ENCODE measurements around the gene DACT3. TPM values are rescaled to one million over a fixed set of nuclear protein-coding genes. Genes with fewer than 3 reads are reported as not detected.
A peak's percentile ranks its signal among the peaks of the same experiment; 100 is the strongest.

Gene DACT3
- total and polyA plus RNA-seq, 7 experiments from 2014 or later = 0.07 to 1.3 (median 0.19) TPM; not detected in 2

DNA sequence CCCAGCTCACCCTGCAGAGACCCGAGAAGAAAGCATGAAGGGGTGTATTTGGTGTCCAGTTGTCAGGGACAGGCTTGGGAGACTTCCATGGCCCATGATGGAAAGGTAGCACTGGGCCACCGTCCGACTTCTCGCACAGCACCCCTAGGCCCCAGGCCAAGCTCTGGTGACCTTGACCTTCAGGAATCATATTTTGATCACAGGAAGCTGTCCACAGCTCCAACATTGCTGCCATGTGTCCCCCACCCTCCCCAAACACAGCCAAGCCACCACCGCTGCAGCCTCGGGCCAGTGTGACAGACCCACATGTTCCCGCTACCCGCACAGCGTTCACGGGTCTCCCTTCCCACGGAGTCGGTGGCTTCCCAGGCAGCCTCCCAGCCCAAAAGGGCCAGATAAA is 35.3 kb downstream of the DACT3 start:
- ChIA-PET CTCF (no interaction called here), POLR2A (interaction anchor here (0.7 to 2.2 kb wide), 3 partner anchors 7 to 42 kb away, joined by 3 to 9 read pairs (median 5); no protein-coding TSS in a partner anchor)
- H3K4me1 Mint-ChIP-seq = peaks cover 32 to 55% (median 45%) of the 10 kb centered on the region in 7 donors
- no peak for ATAC-seq
- Histone ChIP-seq H3K4me1 (ENCODE audit: control insufficient read depth in 2 of 2, insufficient read depth in 2 of 2, low read length in 2 of 2) (peaks cover 0 to 42% of the 10 kb centered on the region in 2 donors), H3K9me3 (ENCODE audit: control insufficient read depth in 2 of 3, low read length in 3 of 3) (no peaks in the 10 kb centered on the region), H3K4me3 (ENCODE audit: low read length) (no peak overlapping the region), H3K27me3 (ENCODE audit: control insufficient read depth in 2 of 2, insufficient read depth in 2 of 2, low read length in 2 of 2) (no peaks in the 10 kb centered on the region), H3K36me3 (ENCODE audit: control insufficient read depth in 2 of 3, insufficient read depth in 3 of 3, low read length in 3 of 3) (no peaks in the 10 kb centered on the region), H3K27ac (ENCODE audit: low read depth, low read length) (peak overlapping the region; percentile 57)
- DNase-seq = no peak
- H3K27ac Mint-ChIP-seq = peak overlapping the region in 4 of 9 donors; percentile 38 to 92 (median 90)
- peaks cover 0 to 23% (median 0%) of the 10 kb centered on the region in 5 donors for H3K36me3 Mint-ChIP-seq
- peak overlapping the region in 1 of 10 donors; percentile 83 for H3K4me3 Mint-ChIP-seq
- intact Hi-C loops (cut with micrococcal nuclease) = no loop called here
- peaks cover 0 to 6% (median 0%) of the 10 kb centered on the region in 5 donors for H3K27me3 Mint-ChIP-seq
- peaks cover 0 to 2% (median 0%) of the 10 kb centered on the region in 11 donors for H3K9me3 Mint-ChIP-seq

DNA sequence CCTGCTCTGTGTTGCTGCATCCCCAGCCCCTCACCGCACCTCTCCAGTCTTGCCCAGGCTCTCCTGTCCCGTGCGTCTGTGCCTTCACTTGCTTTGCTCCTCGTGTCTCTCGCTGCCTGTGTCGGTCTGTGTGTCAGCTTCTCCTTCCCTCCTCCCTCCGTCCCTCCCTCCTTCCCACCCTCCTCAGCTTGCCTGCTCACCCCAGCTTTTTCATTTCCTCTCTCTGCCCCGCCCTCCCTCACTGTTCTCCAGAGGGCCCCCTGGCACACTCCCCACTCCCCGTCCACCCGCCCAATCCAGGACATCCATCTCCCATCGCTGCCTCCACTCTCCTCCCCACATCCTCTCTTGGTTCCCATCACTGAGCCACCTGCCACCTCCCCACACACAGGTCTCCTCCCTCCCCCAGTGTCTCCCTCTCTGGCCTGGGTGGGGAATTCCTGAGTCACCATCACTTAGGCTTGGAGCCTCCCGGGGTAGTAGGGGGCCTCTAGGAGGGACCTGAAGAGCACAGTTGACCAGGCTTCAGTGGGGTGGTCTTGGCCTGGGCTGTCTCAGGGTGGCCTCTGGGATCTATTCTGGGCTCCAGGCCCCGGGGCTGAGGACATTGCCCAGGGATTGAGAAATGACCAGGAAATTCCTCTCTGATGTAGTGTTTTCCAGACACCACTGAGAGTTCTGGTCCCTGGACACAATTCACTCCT is 35.9 kb downstream of the DACT3 start, which contains the start of gene PTGIR:
TSS of gene PTGIR (minus strand) at position 132 of the 704 bp plus-strand sequence. CDS start 864 bp downstream, outside the sequence.
- ATAC-seq = peak; percentile 49
- Mint-ChIP-seq H3K9me3 (peaks cover 0 to 2% (median 0%) of the 10 kb centered on the region in 11 donors), H3K4me1 (peaks cover 32 to 61% (median 51%) of the 10 kb centered on the region in 7 donors), H3K27ac (peak within 1 kb of the TSS; percentile 56 to 95 (median 90)), H3K36me3 (peaks cover 0 to 23% (median 0%) of the 10 kb centered on the region in 5 donors), H3K4me3 (peak within 1 kb of the TSS; percentile 71 to 96 (median 83)), H3K27me3 (peaks cover 0 to 6% (median 0%) of the 10 kb centered on the region in 5 donors)
- H3K4me1 ChIP-seq (ENCODE audit: control insufficient read depth in 2 of 2, insufficient read depth in 2 of 2, low read length in 2 of 2) = peaks cover 0 to 48% of the 10 kb centered on the region in 2 donors
- no peaks in the 10 kb centered on the region for H3K36me3 ChIP-seq (ENCODE audit: control insufficient read depth in 2 of 3, insufficient read depth in 3 of 3, low read length in 3 of 3)
- POLR2A ChIA-PET = interaction anchor here (1.0 to 2.3 kb wide), 4 partner anchors 9 to 24 kb away, joined by 4 to 9 read pairs (median 6); partner anchors contain the start of gene CALM3
- H3K27ac ChIP-seq (ENCODE audit: low read depth, low read length) = peak within 1 kb of the TSS; percentile 57
- H3K9me3 ChIP-seq (ENCODE audit: control insufficient read depth in 2 of 3, low read length in 3 of 3) = no peaks in the 10 kb centered on the region
- intact Hi-C loops (cut with micrococcal nuclease) = no loop called here
- CTCF ChIA-PET = interaction anchor here (0.9 to 1.4 kb wide), 2 partner anchors 11 to 36 kb away, joined by 3 to 4 read pairs; partner anchors contain the start of gene DACT3
- H3K4me3 ChIP-seq (ENCODE audit: low read length) = peak within 1 kb of the TSS; percentile 35
- no peaks in the 10 kb centered on the region for H3K27me3 ChIP-seq (ENCODE audit: control insufficient read depth in 2 of 2, insufficient read depth in 2 of 2, low read length in 2 of 2)
- DNase-seq = peak in 1 of 9 donors; percentile 64

DNA sequence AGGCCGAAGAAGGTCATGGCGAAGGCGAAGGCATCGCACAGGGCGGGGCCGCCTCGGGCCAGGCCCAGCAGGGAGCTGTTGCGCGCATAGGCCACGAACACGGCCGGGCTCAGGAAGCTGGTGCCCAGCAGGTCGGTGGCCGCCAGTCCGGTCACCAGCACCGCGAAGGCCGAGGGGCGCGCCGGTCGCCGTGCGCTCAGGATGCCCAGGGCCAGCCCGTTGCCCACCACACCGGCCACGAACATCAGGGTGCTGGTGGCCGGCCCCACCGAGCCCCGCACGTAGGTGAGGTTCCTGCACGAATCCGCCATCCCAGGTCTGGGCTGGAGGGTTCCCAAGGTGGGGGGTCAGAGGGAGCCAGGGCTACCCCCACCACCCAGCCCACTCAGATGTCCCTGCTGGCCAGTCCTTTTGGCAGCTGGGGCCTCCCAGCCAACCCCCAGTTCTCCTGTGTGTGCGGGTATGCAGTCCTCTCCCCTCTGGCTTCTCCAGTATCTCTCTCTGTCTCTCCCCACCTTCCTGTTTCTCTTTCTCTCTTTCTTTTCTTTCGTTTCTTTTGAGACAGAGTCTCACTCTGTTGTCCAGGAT is 37.0 kb downstream of the DACT3 start:
- H3K27ac Mint-ChIP-seq = peak overlapping the region in 8 of 9 donors; percentile 56 to 95 (median 91)
- peaks cover 0 to 6% (median 0%) of the 10 kb centered on the region in 5 donors for H3K27me3 Mint-ChIP-seq
- Histone ChIP-seq H3K27ac (ENCODE audit: low read depth, low read length) (peak overlapping the region; percentile 57), H3K27me3 (ENCODE audit: control insufficient read depth in 2 of 2, insufficient read depth in 2 of 2, low read length in 2 of 2) (no peaks in the 10 kb centered on the region), H3K36me3 (ENCODE audit: control insufficient read depth in 2 of 3, insufficient read depth in 3 of 3, low read length in 3 of 3) (no peaks in the 10 kb centered on the region), H3K4me3 (ENCODE audit: low read length) (peak overlapping the region; percentile 19), H3K9me3 (ENCODE audit: control insufficient read depth in 2 of 3, low read length in 3 of 3) (no peaks in the 10 kb centered on the region), H3K4me1 (ENCODE audit: control insufficient read depth in 2 of 2, insufficient read depth in 2 of 2, low read length in 2 of 2) (peaks cover 0 to 58% of the 10 kb centered on the region in 2 donors)
- ChIA-PET CTCF (interaction anchor here (0.9 to 1.4 kb wide), 2 partner anchors 10 to 37 kb away, joined by 3 to 4 read pairs; partner anchors contain the start of gene DACT3), POLR2A (interaction anchor here (0.5 to 2.3 kb wide), 5 partner anchors 10 to 490 kb away, joined by 3 to 7 read pairs (median 4); partner anchors contain the start of genes CALM3 and ZC3H4)
- DNase-seq (no peak), ATAC-seq (no peak)
- H3K36me3 Mint-ChIP-seq = peaks cover 0 to 27% (median 0%) of the 10 kb centered on the region in 5 donors
- peaks cover 35 to 64% (median 56%) of the 10 kb centered on the region in 7 donors for H3K4me1 Mint-ChIP-seq
- intact Hi-C loops (cut with micrococcal nuclease) = no loop called here
- H3K9me3 Mint-ChIP-seq = peaks cover 0 to 2% (median 0%) of the 10 kb centered on the region in 11 donors
- peak overlapping the region; percentile 71 to 96 (median 83) for H3K4me3 Mint-ChIP-seq

DNA sequence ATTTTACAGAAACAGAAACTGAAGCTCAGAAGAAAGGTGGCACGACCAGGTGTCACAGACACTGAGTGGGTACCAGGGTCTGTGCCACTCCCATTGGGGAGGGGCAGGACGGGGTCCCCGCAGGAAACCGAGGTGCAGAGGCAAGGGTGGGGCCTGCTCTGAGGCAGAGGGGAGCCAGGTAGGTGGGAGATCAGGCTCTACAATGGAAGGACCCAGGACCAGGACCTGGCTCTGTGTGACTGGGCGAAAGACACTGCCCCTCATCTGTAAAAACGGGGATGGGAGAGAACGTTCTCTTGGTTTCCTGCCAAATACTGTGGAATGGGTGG is 38.9 kb downstream of the DACT3 start:
- Histone ChIP-seq H3K9me3 (ENCODE audit: control insufficient read depth in 2 of 3, low read length in 3 of 3) (no peaks in the 10 kb centered on the region), H3K4me1 (ENCODE audit: control insufficient read depth in 2 of 2, insufficient read depth in 2 of 2, low read length in 2 of 2) (peaks cover 0 to 73% of the 10 kb centered on the region in 2 donors), H3K36me3 (ENCODE audit: control insufficient read depth in 2 of 3, insufficient read depth in 3 of 3, low read length in 3 of 3) (no peaks in the 10 kb centered on the region), H3K4me3 (ENCODE audit: low read length) (no peak overlapping the region), H3K27me3 (ENCODE audit: control insufficient read depth in 2 of 2, insufficient read depth in 2 of 2, low read length in 2 of 2) (no peaks in the 10 kb centered on the region), H3K27ac (ENCODE audit: low read depth, low read length) (peak overlapping the region; percentile 32)
- DNase-seq (no peak), ATAC-seq (no peak)
- peak overlapping the region; percentile 57 to 97 (median 83) for H3K27ac Mint-ChIP-seq
- peak overlapping the region in 9 of 10 donors; percentile 46 to 94 (median 56) for H3K4me3 Mint-ChIP-seq
- CTCF ChIA-PET = interaction anchor here (1.1 to 2.6 kb wide), 4 partner anchors 9 to 39 kb away, joined by 5 to 8 read pairs (median 6); partner anchors contain the start of gene DACT3
- peaks cover 0 to 30% (median 0%) of the 10 kb centered on the region in 5 donors for H3K36me3 Mint-ChIP-seq
- peaks cover 37 to 70% (median 61%) of the 10 kb centered on the region in 7 donors for H3K4me1 Mint-ChIP-seq
- intact Hi-C loops (cut with micrococcal nuclease) = no loop called here
- peaks cover 0 to 6% (median 0%) of the 10 kb centered on the region in 5 donors for H3K27me3 Mint-ChIP-seq
- peaks cover 0 to 2% (median 0%) of the 10 kb centered on the region in 11 donors for H3K9me3 Mint-ChIP-seq
- POLR2A ChIA-PET = interaction anchor here (4.2 to 4.9 kb wide), 3 partner anchors 10 to 21 kb away, joined by 18 to 40 read pairs (median 24); partner anchors contain the start of gene CALM3

DNA sequence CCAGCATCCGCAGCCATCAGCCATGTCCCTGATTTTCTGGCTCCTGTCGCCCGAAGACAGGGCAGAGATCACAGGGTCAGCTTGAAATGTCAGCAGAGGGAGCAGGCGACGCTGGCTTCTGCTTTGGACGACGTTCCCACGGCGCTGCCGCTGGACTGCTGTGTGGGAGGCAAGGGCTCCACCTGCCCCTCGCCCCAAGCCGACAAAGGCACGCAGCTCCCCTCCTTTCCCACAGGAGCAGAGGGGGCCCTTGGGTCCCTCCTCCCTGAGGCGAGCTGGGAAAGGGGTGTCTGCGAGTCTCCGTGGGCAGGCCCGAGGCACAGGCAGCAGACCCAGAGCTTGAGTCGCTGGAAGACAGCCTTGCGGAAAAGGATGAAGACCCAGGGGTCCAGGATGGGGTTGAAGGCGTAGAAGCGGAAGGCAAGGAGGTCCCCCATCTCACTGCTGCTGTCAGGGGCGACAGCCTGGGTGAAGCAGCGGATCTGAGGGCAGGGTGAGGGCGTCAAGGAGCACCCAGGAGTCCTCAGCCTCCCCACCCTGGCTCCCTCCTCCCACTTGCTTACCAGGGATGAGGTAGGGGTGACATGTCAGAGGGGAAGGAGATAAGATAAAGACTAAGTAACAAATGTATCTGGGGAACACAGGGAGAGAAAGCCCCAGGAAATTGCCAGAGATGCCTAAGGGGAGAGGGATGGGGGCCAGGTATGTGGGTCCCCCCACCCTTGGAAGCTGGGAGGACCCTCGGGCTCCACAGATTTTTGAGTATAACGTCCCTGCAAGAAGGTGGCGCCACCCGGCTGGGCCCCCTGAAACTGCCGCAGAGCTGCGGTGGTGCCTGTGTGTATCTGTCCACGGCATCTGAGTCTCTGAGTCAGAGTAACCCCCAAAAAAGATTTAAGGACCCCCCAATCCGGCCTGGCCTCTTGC is 39.5 kb downstream of the DACT3 start:
- ATAC-seq = no peak
- ChIA-PET POLR2A (interaction anchor here (0.6 to 4.9 kb wide), 4 partner anchors 10 to 594 kb away, joined by 3 to 40 read pairs (median 21); partner anchors contain the start of gene CALM3), CTCF (interaction anchor here (0.6 to 2.6 kb wide), 5 partner anchors 9 to 40 kb away, joined by 4 to 9 read pairs (median 7); partner anchors contain the start of genes CALM3 and DACT3)
- H3K27ac ChIP-seq (ENCODE audit: low read depth, low read length) = peak overlapping the region; percentile 32
- peak in 1 of 9 donors; percentile 10 for DNase-seq
- peak overlapping the region in 9 of 10 donors; percentile 40 to 94 (median 56) for H3K4me3 Mint-ChIP-seq
- H3K27me3 ChIP-seq (ENCODE audit: control insufficient read depth in 2 of 2, insufficient read depth in 2 of 2, low read length in 2 of 2) = no peaks in the 10 kb centered on the region
- intact Hi-C loops (cut with micrococcal nuclease) = no loop called here
- H3K27me3 Mint-ChIP-seq = peaks cover 0 to 6% (median 0%) of the 10 kb centered on the region in 5 donors
- H3K4me1 Mint-ChIP-seq = peaks cover 43 to 72% (median 67%) of the 10 kb centered on the region in 7 donors
- H3K27ac Mint-ChIP-seq = peak overlapping the region; percentile 57 to 97 (median 72)
- peaks cover 0 to 34% (median 0%) of the 10 kb centered on the region in 5 donors for H3K36me3 Mint-ChIP-seq
- no peak overlapping the region for H3K4me3 ChIP-seq (ENCODE audit: low read length)
- peaks cover 0 to 2% (median 0%) of the 10 kb centered on the region in 11 donors for H3K9me3 Mint-ChIP-seq
- peaks cover 0 to 79% of the 10 kb centered on the region in 2 donors for H3K4me1 ChIP-seq (ENCODE audit: control insufficient read depth in 2 of 2, insufficient read depth in 2 of 2, low read length in 2 of 2)
- H3K9me3 ChIP-seq (ENCODE audit: control insufficient read depth in 2 of 3, low read length in 3 of 3) = no peaks in the 10 kb centered on the region
- H3K36me3 ChIP-seq (ENCODE audit: control insufficient read depth in 2 of 3, insufficient read depth in 3 of 3, low read length in 3 of 3) = no peaks in the 10 kb centered on the region

Data from naive thymus-derived CD4-positive, alpha-beta T cell (primary cell).